Loucy (cell line): ENCODE measurements around the gene AHRR.
"Not testable (repeated sequence)": the region's sequence is repeated elsewhere in the genome, so short reads cannot be mapped to it uniquely, and the experiment has no call there.

Source experiments
- CTCF ChIP-seq: fragments of 200-600 bp; sonication (generic); conservative IDR thresholded peaks from 2 replicates; pipeline ENCODE4 v1.5.1; 2014; ENCODE audit warnings: mild to moderate bottlenecking, antibody characterized with exemption, low read length
- EZH2phosphoT487 ChIP-seq: fragments of 200-600 bp; IDR thresholded peaks from 2 replicates; pipeline ENCODE4 v1.6.1; 2018; ENCODE audit warnings: antibody characterized with exemption, mild to moderate bottlenecking, moderate library complexity, borderline replicate concordance

GRCh38 chr5:384576-384975 is 63.1 kb downstream of the AHRR start:
- not testable (repeated sequence) for TF ChIP-seq CTCF, EZH2phosphoT487
